ENCODE results near the gene INSYN1. TPM values are rescaled to one million over a fixed set of nuclear protein-coding genes. Genes with fewer than 3 reads are reported as not detected.

INSYN1 gene, protein sequence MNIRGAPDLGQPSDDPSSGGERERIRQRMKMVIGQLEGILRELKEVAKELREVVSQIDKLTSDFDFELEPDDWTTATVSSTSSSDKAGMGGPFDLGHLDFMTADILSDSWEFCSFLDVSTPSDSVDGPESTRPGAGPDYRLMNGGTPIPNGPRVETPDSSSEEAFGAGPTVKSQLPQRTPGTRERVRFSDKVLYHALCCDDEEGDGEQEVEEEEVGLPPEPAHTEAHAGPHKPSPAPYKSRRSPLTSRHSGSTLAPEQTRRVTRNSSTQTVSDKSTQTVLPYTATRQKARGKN
- 0.61 to 2.2 TPM (median 1.6 TPM) in 5 replicates for total RNA-seq (2022; extraction: Qiagen RNA extraction; ENCODE audit: low read depth)

DNA sequence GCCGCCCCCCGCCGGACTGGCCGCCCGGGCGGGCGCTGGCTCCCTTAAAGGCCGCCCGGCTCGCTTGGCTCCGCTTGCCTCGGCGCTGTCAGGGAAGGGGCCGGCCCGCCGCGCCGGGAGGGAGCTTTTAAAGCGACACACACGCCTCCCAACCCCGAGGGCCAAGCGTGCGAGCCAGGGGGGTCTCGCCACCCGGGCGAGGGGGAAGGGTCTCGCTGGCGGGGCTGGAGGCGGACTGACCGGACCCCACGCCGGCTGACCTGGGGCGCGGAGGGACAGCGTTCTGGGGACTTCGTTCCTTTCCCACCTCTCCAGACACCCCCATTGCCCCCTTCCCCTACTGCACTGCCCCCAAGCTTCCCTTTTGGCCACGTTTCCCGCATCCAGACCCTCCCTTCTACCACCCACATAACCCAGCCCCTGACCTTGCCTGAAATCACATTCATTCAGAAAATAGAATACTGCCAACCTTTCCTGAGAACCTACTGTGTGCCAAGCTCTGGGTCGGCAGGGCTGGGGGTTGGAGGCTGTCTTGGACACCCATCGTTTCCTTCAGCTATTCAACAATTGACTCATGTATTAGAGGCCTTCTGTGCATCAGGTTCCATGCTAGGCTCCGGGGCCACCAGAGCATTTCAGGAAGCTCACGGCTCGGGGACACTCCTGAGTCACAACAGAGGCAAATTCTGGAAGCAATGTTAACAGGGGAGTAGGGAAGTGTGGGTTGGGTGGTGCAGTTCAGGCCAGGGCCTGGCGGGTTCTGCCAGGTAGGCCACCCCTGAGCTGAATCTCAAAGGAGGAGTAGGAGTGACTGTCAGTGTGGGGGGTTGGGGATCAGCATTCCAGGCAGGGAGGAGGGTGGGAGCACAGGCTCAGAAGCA is at the start of gene INSYN1:
Gene INSYN1, minus strand, starts transcription at position 102 of the 881 bp plus-strand sequence. CDS start 2,221 bp downstream, outside the sequence.

Other genes with a start within 250 kb of the INSYN1 start
- 176 to 209 TPM (median 198 TPM) in 5 replicates for gene NPTN, start 120.0 kb downstream of the INSYN1 start, total RNA-seq (2022; extraction: Qiagen RNA extraction; ENCODE audit: low read depth)
- 57.8 to 88.3 TPM (median 76.9 TPM) in 5 replicates for gene CD276, start 69.0 kb downstream of the INSYN1 start, total RNA-seq (2022; extraction: Qiagen RNA extraction; ENCODE audit: low read depth)
- gene TBC1D21, start 120.2 kb upstream of the INSYN1 start, total RNA-seq (2022; extraction: Qiagen RNA extraction; ENCODE audit: low read depth) = not detected in 5 replicates
- 0.34 to 1.7 TPM (median 0.55 TPM) in 5 replicates for gene LOXL1, start 173.1 kb upstream of the INSYN1 start, total RNA-seq (2022; extraction: Qiagen RNA extraction; ENCODE audit: low read depth)
- gene STOML1, start 238.9 kb upstream of the INSYN1 start, total RNA-seq (2022; extraction: Qiagen RNA extraction; ENCODE audit: low read depth) = 7.5 to 13.3 TPM (median 11.3 TPM) in 5 replicates
- 10.4 to 16.4 TPM (median 14.7 TPM) in 5 replicates for gene PML, start 241.4 kb upstream of the INSYN1 start, total RNA-seq (2022; extraction: Qiagen RNA extraction; ENCODE audit: low read depth)

All from A549 treated with ZK216348 at 1 μM for 4 hours (cell line).